ENCODE data around the gene RRAGC.

Gene RRAGC

GRCh38 chr1:38791164-38791515, 68.4 kb downstream of the RRAGC start:
- FAIRE-seq (no peak), DNase-seq (ENCODE audit: insufficient read length, low spot score) (no peak)
- TF ChIP-seq CTCF (IDR thresholded peaks at IDR 0.05; ENCODE audit: insufficient read depth, missing control alignments): no peak

DNA sequence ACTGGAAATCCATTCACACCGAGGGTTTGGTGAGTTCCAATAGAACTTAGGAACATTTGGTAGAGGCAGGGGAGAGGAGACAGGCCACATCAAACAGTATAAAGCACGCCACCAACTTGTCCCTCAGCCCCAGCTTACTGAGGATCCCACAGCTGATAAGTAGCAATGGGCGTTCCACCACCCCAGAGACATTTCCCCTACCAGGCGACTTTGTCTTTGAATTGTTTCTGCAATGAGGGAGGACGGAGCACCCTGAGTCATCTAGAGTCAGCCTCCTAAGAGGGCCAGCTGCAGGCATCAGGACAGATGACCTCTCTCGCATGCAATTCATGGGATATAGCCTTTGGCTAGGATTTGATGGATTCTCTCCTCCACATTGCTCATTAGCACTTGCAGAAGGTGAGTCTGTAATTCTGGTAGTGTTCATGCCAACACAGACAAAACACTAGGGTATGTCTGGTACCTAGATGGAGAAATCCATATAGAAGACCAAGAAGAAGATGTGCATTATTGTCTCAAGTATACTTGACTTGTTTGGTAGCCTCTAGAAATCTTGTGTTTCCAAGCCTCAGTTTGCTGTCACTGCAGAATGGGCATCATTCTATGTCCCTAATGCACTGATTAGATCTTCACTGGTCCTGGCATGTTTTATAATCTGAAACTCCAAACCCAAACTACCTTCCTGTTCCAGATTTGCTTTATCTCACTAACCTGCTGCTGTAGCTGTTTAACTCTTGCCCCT, 69.0 kb downstream of the RRAGC start:
- FAIRE-seq: no peak
- DNase-seq (ENCODE audit: insufficient read length, low spot score): no peak
- no peak for TF ChIP-seq CTCF (IDR thresholded peaks at IDR 0.05; ENCODE audit: insufficient read depth, missing control alignments)

GRCh38 chr1:38789498-38790169, 69.9 kb downstream of the RRAGC start:
- DNase-seq (ENCODE audit: insufficient read length, low spot score) (no peak), FAIRE-seq (no peak)
- TF ChIP-seq CTCF (IDR thresholded peaks at IDR 0.05; ENCODE audit: insufficient read depth, missing control alignments): no peak

DNA sequence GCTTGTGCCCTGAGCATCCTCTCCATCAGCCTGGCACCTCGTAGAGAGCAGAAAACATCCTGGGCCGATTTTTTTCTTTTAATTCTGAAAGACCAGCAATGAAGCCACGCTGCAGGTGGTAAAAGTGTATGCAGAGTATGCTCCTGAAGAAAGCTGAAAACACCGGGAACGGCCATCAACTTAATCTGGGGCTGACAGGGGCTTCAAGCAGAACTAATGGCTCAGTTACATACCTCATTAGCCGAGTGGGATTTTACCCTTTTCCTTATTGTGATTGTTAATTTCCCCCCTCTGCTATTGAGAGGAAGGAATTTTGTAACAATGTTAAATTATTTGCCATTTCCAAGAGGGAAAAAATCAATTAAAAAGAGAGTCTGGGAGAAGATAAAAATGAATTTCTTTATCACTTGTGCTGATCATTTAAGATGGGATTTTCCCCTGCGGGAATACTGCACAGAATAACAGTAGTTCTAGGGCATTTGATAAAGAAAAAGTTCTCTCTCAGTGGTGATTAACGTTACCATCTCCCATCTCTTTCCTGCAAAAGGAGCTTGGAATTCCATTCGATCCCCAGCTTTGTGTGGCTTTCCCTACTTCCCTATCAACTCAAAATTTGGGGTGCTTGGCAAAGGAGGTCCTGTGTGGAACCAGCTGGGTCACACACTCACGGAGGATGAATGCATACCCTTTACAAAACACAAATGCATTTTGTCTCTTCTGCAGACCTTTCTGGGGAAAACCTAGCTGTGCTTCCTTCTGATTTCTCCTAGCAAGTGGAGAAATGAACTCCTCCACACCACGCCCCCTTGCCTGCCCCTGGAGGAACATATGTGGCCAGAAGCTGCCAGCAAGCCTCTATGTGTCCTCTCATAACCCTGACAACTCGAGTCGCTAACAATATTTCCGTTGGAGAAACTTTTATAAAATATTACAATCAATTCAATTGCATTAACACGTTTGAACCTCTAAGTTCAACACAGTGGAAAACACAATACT, 70.9 kb downstream of the RRAGC start:
- DNase-seq (ENCODE audit: insufficient read length, low spot score) (no peak), FAIRE-seq (no peak)
- no peak for TF ChIP-seq CTCF (IDR thresholded peaks at IDR 0.05; ENCODE audit: insufficient read depth, missing control alignments)

Data from D721Med (cell line).